DOHH2 (cell line): ENCODE results near the gene CCDC102A.

ENCODE experiments used
- H3F3A ChIP-seq: fragments of 200-600 bp; sonication (generic), shearing (Covaris generic); 2 replicates; pipeline ENCODE4 v1.6.0; 2016; ENCODE audit warnings: antibody characterized with exemption, mild to moderate bottlenecking; ENCODE audit not compliant: control insufficient read depth, insufficient read depth
- H3K27ac ChIP-seq: fragments of 200-600 bp; sonication (generic); 2 replicates; pipeline ENCODE4 v1.5.1; 2014; ENCODE audit warnings: low read depth, mild to moderate bottlenecking, low read length, moderate library complexity
- H3K27me3 ChIP-seq: fragments of 200-600 bp; sonication (generic); 2 replicates; pipeline ENCODE4 v1.6.1; 2014; ENCODE audit warnings: mild to moderate bottlenecking, low read length, mixed read lengths; ENCODE audit not compliant: control insufficient read depth
- H3K36me3 ChIP-seq: fragments of 200-600 bp; sonication (generic); 2 replicates; pipeline ENCODE4 v1.6.1; 2014; ENCODE audit warnings: mild to moderate bottlenecking, low read length, moderate library complexity, mixed read lengths; ENCODE audit not compliant: control insufficient read depth
- H3K4me1 ChIP-seq: fragments of 200-600 bp; sonication (generic); 2 replicates; pipeline ENCODE4 v1.6.1; 2014; ENCODE audit warnings: mild to moderate bottlenecking, low read length, mixed read lengths; ENCODE audit not compliant: control insufficient read depth
- H3K4me2 ChIP-seq: fragments of 200-600 bp; sonication (generic); 2 replicates; pipeline ENCODE4 v1.6.0; 2014; ENCODE audit warnings: mild to moderate bottlenecking, low read length, moderate library complexity
- H3K4me3 ChIP-seq: fragments of 200-600 bp; sonication (generic); 2 replicates; pipeline ENCODE4 v1.5.1; 2014; ENCODE audit warnings: mild to moderate bottlenecking, low read length, mixed read lengths
- H3K79me2 ChIP-seq: fragments of 200-600 bp; sonication (generic); 2 replicates; pipeline ENCODE4 v1.6.1; 2014; ENCODE audit warnings: mild to moderate bottlenecking, low read length, mixed read lengths; ENCODE audit not compliant: control insufficient read depth
- H3K9me2 ChIP-seq: fragments of 200-600 bp; sonication (generic); replicated peaks from 2 replicates; pipeline ENCODE4 v1.6.1; 2014; ENCODE audit warnings: mild to moderate bottlenecking, low read length, mixed read lengths; ENCODE audit not compliant: control insufficient read depth
- H3K9me3 ChIP-seq: fragments of 200-600 bp; sonication (generic); 2 replicates; pipeline ENCODE4 v1.6.1; 2014; ENCODE audit warnings: antibody characterized with exemption, low read length, mixed read lengths; ENCODE audit not compliant: control insufficient read depth, insufficient read depth
- H4K20me1 ChIP-seq: fragments of 200-600 bp; sonication (generic); 2 replicates; pipeline ENCODE4 v1.6.0; 2014; ENCODE audit warnings: low read depth, mild to moderate bottlenecking, antibody characterized with exemption, low read length, moderate library complexity; ENCODE audit not compliant: control insufficient read depth, insufficient read depth
- EZH2phosphoT487 ChIP-seq: fragments of 200-600 bp; sonication (generic); IDR thresholded peaks from 2 replicates; pipeline ENCODE4 v1.6.1; 2017; ENCODE audit warnings: borderline replicate concordance, mild to moderate bottlenecking, antibody characterized with exemption, low read length, moderate library complexity, mixed read lengths
- TF ChIP-seq, protein P1 (sequence below): fragments of 200-600 bp; sonication (generic); IDR thresholded peaks from one replicate; pipeline ENCODE4 v1.5.1; 2014; ENCODE audit warnings: antibody characterized with exemption, mild to moderate bottlenecking, low read depth, low read length; ENCODE audit not compliant: poor library complexity, severe bottlenecking

CCDC102A gene

DNA sequence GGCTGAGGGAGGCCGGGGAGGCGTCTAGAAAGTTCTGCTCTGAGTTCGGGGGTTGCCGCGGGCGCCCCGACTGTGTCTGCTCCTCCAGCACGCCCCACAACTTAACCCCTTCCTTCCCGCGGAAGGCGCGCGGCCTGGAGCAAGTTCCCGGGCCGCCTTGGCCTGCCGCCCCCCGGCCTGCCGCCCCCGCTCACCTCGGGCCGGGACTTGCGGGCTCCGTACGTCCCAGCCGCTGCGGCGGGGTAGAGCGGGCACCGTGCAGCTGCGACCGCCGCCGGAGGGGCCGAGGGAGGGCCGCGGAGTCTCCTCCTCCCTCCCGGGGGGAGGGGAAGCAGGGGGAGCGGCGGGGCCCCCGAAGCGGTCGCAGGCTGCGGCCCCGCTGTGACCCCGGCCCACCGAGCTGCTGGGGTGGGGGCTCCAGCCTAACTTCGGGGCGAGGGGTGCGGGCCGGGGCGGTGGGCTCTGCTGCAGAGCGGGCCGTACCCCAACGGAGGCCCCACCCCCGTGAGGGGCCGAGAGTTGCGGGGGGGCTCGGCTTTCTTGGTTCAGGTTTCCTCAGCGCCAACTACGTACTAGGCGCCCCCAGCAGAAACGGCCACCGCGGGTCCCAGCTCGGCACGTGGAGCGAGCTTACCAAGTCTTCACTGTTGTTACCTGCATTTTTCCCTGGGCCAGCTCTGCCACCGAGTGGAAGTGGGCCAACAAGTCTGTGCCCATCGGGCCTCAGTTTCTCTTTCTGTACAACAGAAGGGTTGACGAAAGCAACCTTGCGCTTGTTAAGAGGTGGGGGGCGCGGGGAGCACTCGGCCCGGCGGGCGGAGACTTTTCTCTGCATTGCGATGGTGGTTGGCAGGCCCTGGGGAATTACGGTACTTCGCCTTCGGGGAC is at the start of gene CCDC102A:
Gene CCDC102A, minus strand, starts transcription at position 266 of the 888 bp plus-strand sequence. CDS start 7,394 bp downstream, outside the sequence.
- H3K4me1 ChIP-seq = peaks cover 88% of the 10 kb centered on the region
- H3K9me2 ChIP-seq = no peaks in the 10 kb centered on the region
- H3K27ac ChIP-seq = peak within 1 kb of the TSS; percentile 93
- peaks cover 30% of the 10 kb centered on the region for H3F3A ChIP-seq
- no peaks in the 10 kb centered on the region for H3K79me2 ChIP-seq
- peak within 1 kb of the TSS; percentile 99 for H3K4me2 ChIP-seq
- no peaks in the 10 kb centered on the region; the same call in 1 of the 2 replicates for H4K20me1 ChIP-seq
- H3K27me3 ChIP-seq = no peaks in the 10 kb centered on the region
- no peaks in the 10 kb centered on the region for H3K9me3 ChIP-seq
- H3K4me3 ChIP-seq = peak within 1 kb of the TSS; percentile 85
- TF ChIP-seq, protein P1, sequence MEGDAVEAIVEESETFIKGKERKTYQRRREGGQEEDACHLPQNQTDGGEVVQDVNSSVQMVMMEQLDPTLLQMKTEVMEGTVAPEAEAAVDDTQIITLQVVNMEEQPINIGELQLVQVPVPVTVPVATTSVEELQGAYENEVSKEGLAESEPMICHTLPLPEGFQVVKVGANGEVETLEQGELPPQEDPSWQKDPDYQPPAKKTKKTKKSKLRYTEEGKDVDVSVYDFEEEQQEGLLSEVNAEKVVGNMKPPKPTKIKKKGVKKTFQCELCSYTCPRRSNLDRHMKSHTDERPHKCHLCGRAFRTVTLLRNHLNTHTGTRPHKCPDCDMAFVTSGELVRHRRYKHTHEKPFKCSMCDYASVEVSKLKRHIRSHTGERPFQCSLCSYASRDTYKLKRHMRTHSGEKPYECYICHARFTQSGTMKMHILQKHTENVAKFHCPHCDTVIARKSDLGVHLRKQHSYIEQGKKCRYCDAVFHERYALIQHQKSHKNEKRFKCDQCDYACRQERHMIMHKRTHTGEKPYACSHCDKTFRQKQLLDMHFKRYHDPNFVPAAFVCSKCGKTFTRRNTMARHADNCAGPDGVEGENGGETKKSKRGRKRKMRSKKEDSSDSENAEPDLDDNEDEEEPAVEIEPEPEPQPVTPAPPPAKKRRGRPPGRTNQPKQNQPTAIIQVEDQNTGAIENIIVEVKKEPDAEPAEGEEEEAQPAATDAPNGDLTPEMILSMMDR = peak; percentile 16
- TF ChIP-seq EZH2phosphoT487 = no peak
- H3K36me3 ChIP-seq = no peaks in the 10 kb centered on the region

DNA sequence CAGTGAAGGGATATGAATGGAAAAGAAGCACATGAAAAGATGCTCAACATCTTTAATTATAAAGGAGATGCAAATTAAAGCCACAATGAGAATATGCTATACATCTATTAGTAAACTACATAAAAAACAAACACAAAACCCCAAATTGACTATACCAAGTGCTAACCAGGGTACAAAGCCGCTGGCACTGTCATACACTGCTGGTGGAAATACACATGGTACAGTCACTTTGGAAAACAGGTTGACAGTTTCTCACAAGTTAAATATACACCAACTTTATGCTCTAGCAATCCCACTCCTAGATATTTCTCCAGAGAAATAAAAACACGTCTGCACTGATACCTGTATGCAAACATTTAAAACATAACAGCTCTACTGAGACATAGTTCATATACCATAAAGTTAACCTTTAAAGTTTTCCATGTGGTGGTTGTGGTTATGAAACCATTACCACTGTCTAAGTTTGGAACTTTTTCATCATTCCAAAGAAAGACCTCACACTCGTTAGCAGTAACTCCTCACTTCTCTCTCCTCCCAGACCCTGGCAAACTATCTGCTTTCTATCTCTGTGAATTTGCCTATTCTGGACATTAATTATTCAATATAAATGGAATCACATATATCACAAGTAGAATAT is 48.8 kb upstream of the CCDC102A start:
- Histone ChIP-seq H3K27ac (no peak overlapping the region), H3K9me2 (no peaks in the 10 kb centered on the region), H3F3A (no peaks in the 10 kb centered on the region), H3K27me3 (peaks cover 32% of the 10 kb centered on the region), H3K4me3 (no peak overlapping the region), H3K36me3 (no peaks in the 10 kb centered on the region), H3K4me1 (no peaks in the 10 kb centered on the region), H3K79me2 (no peaks in the 10 kb centered on the region), H3K4me2 (no peak overlapping the region), H3K9me3 (no peaks in the 10 kb centered on the region), H4K20me1 (no peaks in the 10 kb centered on the region)
- TF ChIP-seq EZH2phosphoT487 = no peak
- TF ChIP-seq, protein P1 = no peak

DNA sequence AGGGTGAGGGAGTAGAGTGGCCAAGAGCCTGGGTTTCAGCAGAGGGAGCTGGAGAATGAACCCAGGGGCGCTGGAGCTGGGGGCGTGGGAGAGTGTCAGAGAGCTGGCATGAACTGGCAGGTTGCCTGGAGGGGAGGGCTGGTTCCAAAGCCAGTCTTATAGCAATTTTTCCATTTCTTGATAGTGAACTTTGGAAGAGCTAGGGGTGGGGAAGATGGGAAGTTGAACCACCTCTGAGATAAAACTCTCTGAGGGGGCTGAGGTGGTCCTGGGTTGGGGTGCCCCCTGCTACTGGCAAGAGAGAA is 42.9 kb upstream of the CCDC102A start:
- H3K4me1 ChIP-seq = peaks cover 10% of the 10 kb centered on the region
- H3K9me3 ChIP-seq = no peaks in the 10 kb centered on the region
- no peaks in the 10 kb centered on the region for H4K20me1 ChIP-seq
- H3K36me3 ChIP-seq = no peaks in the 10 kb centered on the region
- no peak overlapping the region for H3K27ac ChIP-seq
- H3K4me2 ChIP-seq = no peak overlapping the region
- H3K4me3 ChIP-seq = no peak overlapping the region
- no peaks in the 10 kb centered on the region for H3K79me2 ChIP-seq
- H3K9me2 ChIP-seq = no peaks in the 10 kb centered on the region
- H3K27me3 ChIP-seq = peaks cover 9% of the 10 kb centered on the region
- no peaks in the 10 kb centered on the region for H3F3A ChIP-seq
- TF ChIP-seq, protein P1 = no peak
- TF ChIP-seq EZH2phosphoT487 = no peak
